HPDE6-E6E7 (cell line): Measurements from ENCODE around the gene TEX26.

Source experiments
- DNase-seq: peaks from one replicate; pipeline ENCODE4 v3.0.0; 2011; ENCODE audit warnings: missing footprints; ENCODE audit errors: extremely low spot score

The TEX26 gene

DNA sequence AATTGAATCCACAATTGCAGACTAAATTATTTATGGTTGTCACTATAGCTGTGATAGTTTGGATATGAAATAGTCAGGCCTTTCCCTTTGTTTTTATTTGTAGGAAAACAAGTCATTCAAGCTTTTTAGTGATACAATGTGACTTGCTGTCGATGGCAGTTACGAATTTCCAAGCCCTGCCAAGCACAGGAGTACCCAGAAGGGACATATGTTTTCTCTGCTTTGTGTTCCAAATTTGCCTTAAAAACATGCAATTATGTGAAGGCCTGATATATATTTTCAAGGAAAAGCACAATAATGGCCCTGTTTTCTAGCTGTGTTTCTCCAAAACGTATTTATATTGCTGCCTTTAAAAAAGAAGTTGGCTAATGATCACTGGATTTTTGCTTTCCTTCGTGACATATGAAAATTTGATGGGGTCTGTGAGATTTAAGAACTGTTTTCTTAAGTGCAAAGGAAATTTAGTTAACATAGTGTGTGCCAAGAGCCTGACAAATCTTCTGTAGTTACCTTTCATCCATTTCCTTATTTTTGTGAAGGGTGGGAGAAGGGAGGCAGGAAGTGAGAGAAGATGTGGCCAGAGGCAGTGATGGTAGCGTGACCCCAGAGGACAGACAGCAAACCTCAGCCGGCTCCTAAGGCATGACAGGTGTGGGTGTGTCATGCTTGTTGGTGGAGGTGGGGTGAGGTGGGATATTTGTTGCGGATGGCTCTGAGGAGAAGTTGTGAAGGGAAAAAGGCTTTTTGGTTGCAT lies 79.6 kb downstream of the TEX26 start:
- DNase-seq = no peak

DNA sequence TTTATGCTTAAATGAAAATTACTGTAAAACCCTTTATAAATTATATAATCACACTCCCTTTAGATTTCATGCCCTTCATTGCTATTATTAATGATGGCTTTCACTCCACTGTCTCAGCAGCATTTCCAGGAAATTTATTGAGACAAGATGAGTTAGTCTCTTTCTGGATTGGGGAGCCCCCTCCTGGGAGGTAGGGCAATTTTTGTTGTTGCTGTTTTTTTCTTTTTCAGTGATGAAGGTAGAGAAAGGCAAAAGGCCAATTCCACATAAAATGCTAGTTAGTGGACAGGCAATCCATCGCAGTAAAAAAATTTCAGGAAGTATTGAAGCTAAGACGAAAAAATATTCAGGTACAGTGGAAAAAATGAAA lies 80.2 kb downstream of the TEX26 start:
- peak; percentile 1 for DNase-seq

DNA sequence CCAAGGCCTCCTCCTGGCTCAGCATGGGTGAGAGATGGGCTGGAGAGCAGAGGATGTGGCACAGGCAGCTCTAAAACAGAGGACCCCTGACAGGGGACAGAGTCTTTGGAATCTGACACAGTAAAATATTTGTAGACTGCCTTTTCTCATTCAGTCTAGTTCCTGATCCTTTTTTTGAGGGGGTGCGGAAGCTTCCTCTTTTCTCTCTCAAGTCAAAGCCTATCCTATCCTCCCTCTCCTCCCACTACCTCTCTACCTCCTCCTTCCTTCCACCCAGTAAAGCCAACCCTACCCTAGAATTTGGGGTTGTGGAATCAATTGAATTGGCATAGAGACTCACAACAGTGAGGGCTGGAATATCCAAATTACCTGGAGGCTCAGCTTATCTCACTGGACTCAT lies 82.0 kb downstream of the TEX26 start:
- DNase-seq = no peak

DNA sequence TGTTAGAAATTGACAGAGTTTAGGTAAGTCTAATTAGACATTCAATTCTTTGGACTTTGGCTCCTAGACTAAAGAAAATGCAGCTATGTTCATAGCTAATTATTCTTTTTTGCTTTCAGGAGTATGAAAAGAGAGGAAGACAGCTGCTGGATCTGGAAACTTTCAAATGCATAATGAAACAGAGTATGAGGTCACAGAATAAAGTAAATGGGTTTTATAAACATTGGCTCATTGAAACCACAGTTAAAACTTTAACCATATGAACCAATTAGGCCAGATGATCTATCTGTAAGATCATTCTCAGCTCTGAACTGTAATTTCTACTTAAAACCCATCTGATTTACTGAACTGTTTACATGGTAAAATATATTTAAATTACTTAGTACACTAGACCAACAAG lies 82.7 kb downstream of the TEX26 start:
- DNase-seq = no peak

DNA sequence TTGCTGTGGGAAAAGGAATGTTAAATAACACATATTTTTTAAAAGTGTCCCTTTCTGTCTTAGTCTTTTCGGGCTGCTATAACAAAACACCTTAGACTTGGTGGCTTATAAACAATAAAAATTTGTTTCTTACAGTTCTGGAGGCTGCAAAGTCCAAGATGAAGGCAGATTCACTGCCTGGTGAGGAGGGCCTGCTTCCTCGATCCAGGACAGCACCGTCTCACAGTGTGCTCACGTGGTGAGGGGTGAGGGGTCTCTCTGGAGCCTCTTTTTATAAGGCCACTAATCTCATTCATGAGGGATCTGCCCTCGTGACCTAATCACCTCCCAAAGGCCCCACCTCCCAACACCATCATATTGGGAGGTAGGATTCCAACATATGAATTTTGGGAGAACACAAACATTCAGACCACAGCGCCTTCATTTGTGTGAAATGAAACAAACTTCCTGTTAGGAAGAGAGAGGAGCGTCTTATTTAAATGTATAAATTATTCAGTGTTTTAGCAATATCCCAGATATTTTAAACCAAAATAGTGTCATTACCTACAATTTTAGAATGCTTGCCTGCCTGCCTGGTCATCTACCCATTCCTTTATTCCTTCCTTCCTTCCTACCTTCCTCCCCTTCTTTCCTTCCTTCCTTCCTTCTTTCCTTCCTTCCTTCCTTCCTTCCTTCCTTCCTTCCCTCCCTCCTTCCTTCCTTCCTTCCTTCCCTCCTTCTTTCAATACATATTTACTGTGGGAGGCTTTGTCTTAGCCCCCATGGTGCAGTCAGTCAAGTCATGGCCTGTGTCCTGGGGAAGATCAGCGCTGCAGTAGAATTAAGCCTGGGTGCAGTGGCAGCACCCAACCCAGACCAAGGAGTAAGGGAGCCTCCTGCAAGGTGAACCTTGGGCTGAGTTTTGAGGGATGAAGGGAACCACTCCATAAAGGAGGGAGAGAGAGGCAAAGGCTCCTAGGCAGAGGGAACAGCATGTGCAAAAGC lies 84.2 kb downstream of the TEX26 start:
- DNase-seq = no peak

DNA sequence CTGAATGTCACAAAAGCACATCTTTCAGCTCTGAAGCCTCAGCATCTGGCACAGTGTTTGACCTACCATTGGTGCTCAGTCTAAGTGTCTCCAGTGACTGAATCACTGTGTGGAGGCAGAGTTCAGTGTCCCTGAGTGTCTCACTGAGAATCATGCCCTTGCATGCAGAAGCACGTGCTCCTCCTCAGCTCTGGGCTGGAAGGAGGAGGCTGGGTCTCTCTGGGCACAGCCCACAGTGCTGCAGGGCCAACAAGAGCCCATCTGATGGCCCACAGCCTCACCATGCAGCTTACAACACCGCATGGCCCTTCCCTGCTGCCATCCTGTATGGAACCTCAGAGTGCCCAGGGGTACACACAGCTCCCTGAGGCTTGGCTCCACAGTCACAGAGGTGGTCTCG lies 86.1 kb downstream of the TEX26 start:
- no peak for DNase-seq

DNA sequence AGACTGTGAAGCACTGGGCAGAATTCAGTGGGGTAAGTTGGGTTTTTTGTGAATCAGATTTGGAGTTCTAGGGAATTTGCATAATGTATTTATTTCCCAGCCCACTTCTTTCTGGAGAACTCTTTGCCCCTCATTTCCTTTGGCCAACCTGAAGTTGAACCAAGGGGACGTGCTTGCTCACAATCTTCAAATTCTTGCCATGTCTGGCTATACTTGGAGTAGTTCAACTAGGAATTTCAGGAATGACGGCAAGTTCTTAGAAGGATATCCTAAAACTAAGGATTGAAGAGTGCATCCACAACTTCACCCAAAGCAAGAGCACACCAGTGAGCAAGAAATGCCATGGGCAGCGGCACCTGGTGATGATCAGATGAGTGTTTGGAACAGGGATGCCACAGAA lies 88.5 kb downstream of the TEX26 start:
- DNase-seq = no peak

DNA sequence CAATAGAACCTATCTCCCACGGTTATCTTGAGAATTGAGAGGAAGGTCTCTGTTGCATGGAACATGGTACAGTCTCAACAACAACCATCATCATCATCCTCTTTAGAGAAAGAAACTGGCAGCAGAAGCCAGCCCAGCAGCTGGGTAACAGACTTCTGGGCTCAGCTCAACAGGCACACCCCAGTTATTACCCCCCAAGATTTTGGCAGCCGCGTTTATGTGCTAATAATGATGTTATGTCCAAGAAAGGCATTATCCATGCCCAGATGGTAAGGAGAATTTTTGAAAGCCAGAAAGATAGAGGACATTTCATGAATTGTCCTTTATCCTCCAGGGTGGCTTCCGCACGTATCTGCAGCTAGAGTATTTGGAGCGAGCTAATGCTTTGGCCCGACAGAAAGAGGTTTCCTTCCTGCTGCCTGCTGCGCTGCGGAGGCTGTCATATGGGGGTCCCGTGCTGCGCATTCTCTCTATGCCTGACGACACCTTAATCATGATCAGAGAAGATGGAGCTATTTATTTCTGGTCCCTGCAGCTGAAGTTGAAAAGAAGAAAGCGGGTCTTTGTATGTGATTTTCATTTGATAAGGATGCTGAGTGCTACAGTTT lies 89.9 kb downstream of the TEX26 start:
- DNase-seq = no peak

DNA sequence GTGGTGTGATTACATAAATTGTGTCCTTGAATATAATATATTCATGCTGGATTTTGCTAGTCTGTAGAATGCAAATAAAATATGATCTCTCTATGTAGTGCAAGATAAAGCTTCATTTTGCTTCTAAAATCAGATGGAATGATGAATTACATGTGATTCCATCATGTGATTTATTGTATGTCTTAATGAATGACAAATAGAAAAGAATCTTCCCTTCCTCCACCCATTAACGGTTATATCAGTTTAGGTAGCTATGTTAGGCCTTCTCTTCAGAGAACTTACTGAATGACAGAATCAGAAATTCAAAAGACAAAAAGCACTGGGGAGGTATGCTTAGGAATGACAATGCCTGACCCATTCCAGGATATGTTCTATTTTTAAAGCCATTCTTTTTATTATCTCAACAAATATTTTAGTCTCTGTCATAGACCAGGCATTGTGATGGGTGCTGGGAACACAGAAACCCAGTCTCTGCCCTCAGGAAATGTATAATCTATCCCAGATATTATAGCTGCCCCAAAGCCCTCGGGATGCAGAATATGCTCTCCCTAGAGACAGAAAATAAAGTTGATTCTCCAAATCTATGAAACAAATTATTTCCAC lies 90.6 kb downstream of the TEX26 start:
- DNase-seq = no peak
